ENCODE data around the gene GSTT2. TPM values are rescaled to one million over a fixed set of nuclear protein-coding genes. Genes with fewer than 3 reads are reported as not detected.
"Not testable (repeated sequence)": the region's sequence is repeated elsewhere in the genome, so short reads cannot be mapped to it uniquely, and the experiment has no call there.

The GSTT2 gene
- total and polyA plus RNA-seq, 2 experiments from 2014 or later = 0.44 TPM; not detected in 1

- peaks cover 25% of the 10 kb centered on the region for H3K36me3 Mint-ChIP-seq (ENCODE audit: low read depth)
- H3K9me3 Mint-ChIP-seq; H3K4me1 Mint-ChIP-seq; H3K27me3 ChIP-seq (ENCODE audit: insufficient read depth); H3K4me3 ChIP-seq; H3K36me3 ChIP-seq (ENCODE audit: insufficient read depth); H2AFZ ChIP-seq; H3K79me2 ChIP-seq (replicated peaks; ENCODE audit: insufficient read depth); H3K9me2 ChIP-seq (ENCODE audit: insufficient read depth); H3K27me3 Mint-ChIP-seq (ENCODE audit: insufficient read depth, low read depth, poor library complexity); DNase-seq (ENCODE audit: low spot score); H3K4me1 ChIP-seq (ENCODE audit: insufficient read depth); H3K27ac Mint-ChIP-seq; H3K4me3 Mint-ChIP-seq; H3F3A ChIP-seq (replicated peaks; ENCODE audit: low read depth); H4K20me1 ChIP-seq (replicated peaks; ENCODE audit: insufficient read depth); H3K4me2 ChIP-seq; H3K27ac ChIP-seq (ENCODE audit: low read depth): not testable (repeated sequence)
- ATAC-seq = peak; percentile 92
Measured at GRCh38 chr22:23974345-23974744, 5.6 kb upstream of the GSTT2 start, which contains the start of gene DDT. DDT (minus strand) TSS chr22:23974441; CDS start chr22:23974414, 27 bp downstream.

GRCh38 chr22:23974836-23975352 is 5.0 kb upstream of the GSTT2 start:
- H2AFZ ChIP-seq; H3K79me2 ChIP-seq (replicated peaks; ENCODE audit: insufficient read depth); H3K27ac Mint-ChIP-seq; H4K20me1 ChIP-seq (replicated peaks; ENCODE audit: insufficient read depth); H3K4me1 ChIP-seq (ENCODE audit: insufficient read depth); H3F3A ChIP-seq (replicated peaks; ENCODE audit: low read depth); H3K4me3 Mint-ChIP-seq; H3K27me3 Mint-ChIP-seq (ENCODE audit: insufficient read depth, low read depth, poor library complexity); H3K4me1 Mint-ChIP-seq; H3K9me2 ChIP-seq (ENCODE audit: insufficient read depth); H3K27me3 ChIP-seq (ENCODE audit: insufficient read depth); H3K9me3 Mint-ChIP-seq; DNase-seq (ENCODE audit: low spot score); H3K27ac ChIP-seq (ENCODE audit: low read depth); H3K4me3 ChIP-seq; H3K4me2 ChIP-seq; H3K36me3 ChIP-seq (ENCODE audit: insufficient read depth): not testable (repeated sequence)
- peaks cover 20% of the 10 kb centered on the region for H3K36me3 Mint-ChIP-seq (ENCODE audit: low read depth)
- peak; percentile 39 for ATAC-seq

GRCh38 chr22:23977304-23977703 is 2.6 kb upstream of the GSTT2 start:
- not testable (repeated sequence) for H2AFZ ChIP-seq; H3K79me2 ChIP-seq (replicated peaks; ENCODE audit: insufficient read depth); H3F3A ChIP-seq (replicated peaks; ENCODE audit: low read depth); H3K36me3 Mint-ChIP-seq (ENCODE audit: low read depth); H3K4me3 Mint-ChIP-seq; H3K4me3 ChIP-seq; H3K4me2 ChIP-seq; H3K4me1 Mint-ChIP-seq; DNase-seq (ENCODE audit: low spot score); H3K36me3 ChIP-seq (ENCODE audit: insufficient read depth); H3K27ac Mint-ChIP-seq; H4K20me1 ChIP-seq (replicated peaks; ENCODE audit: insufficient read depth); H3K9me2 ChIP-seq (ENCODE audit: insufficient read depth); H3K27me3 Mint-ChIP-seq (ENCODE audit: insufficient read depth, low read depth, poor library complexity); ATAC-seq; H3K27ac ChIP-seq (ENCODE audit: low read depth); H3K27me3 ChIP-seq (ENCODE audit: insufficient read depth); H3K4me1 ChIP-seq (ENCODE audit: insufficient read depth); H3K9me3 Mint-ChIP-seq

GRCh38 chr22:23980567-23980966 is 633 bp downstream of the GSTT2 start:
- H4K20me1 ChIP-seq (replicated peaks; ENCODE audit: insufficient read depth); H3K36me3 ChIP-seq (ENCODE audit: insufficient read depth); H3K4me3 ChIP-seq; H3K36me3 Mint-ChIP-seq (ENCODE audit: low read depth); H3K4me3 Mint-ChIP-seq; H3K27ac Mint-ChIP-seq; H3K27ac ChIP-seq (ENCODE audit: low read depth); H3K9me2 ChIP-seq (ENCODE audit: insufficient read depth); H3K9me3 Mint-ChIP-seq; H2AFZ ChIP-seq; DNase-seq (ENCODE audit: low spot score); H3F3A ChIP-seq (replicated peaks; ENCODE audit: low read depth); H3K27me3 ChIP-seq (ENCODE audit: insufficient read depth); ATAC-seq; H3K27me3 Mint-ChIP-seq (ENCODE audit: insufficient read depth, low read depth, poor library complexity); H3K4me1 ChIP-seq (ENCODE audit: insufficient read depth); H3K79me2 ChIP-seq (replicated peaks; ENCODE audit: insufficient read depth); H3K4me2 ChIP-seq; H3K4me1 Mint-ChIP-seq: not testable (repeated sequence)

Measured in GM23338 (cell line).